Upper lobe of left lung (tissue), 4 donors: ENCODE results near the gene PLCL2.

Experiments used
- CTCF ChIP-seq, 6 experiments: fragments of 450-650 bp in 4 of 6; fragments of 200-600 bp in 2 of 6; sonication (generic) in 2 of 6; IDR thresholded peaks; one replicate each; pipeline ENCODE4 v1.5.1; 2016 to 2019; ENCODE audit warnings: antibody characterized with exemption in 6 of 6
- POLR2A ChIP-seq, 4 donors: fragments of 450-650 bp; IDR thresholded peaks; one replicate each; pipeline ENCODE4 v1.5.1; 2016 to 2017; ENCODE audit warnings: antibody characterized with exemption in 4 of 4, mild to moderate bottlenecking in 2 of 4
- POLR2AphosphoS5 ChIP-seq, 2 donors: sonication (generic); formaldehyde crosslinking; IDR thresholded peaks; one replicate each; pipeline ENCODE4 v1.5.1; 2017; ENCODE audit warnings: antibody characterized with exemption in 2 of 2

- no peak for TF ChIP-seq POLR2AphosphoS5 (IDR thresholded peaks at IDR 0.05)
- no peak for TF ChIP-seq CTCF (IDR thresholded peaks at IDR 0.05)
- no peak for TF ChIP-seq POLR2A (IDR thresholded peaks at IDR 0.05)
Observed at GRCh38 chr3:17055374-17056276, 170.9 kb downstream of the PLCL2 start.
